ENCODE measurements around the gene ANKRD29.

Gene ANKRD29

GRCh38 chr18:23662309-23663263 lies at the start of gene ANKRD29:
Gene ANKRD29, minus strand, starts transcription at chr18:23662911. Its CDS starts 181 bp downstream, at chr18:23662730.
- H3K27ac ChIP-seq (ENCODE audit: low read depth, low read length): no peak within 1 kb of the TSS
- H3K4me3 ChIP-seq (ENCODE audit: low read depth, low read length): peak within 1 kb of the TSS; percentile 85
- H3K4me1 ChIP-seq (ENCODE audit: control insufficient read depth, insufficient read depth, low read length, unreplicated experiment): peaks cover 11% of the 10 kb centered on the region
- no peaks in the 10 kb centered on the region for H3K79me2 ChIP-seq (ENCODE audit: control insufficient read depth, insufficient read depth, low read length, unreplicated experiment)
- no peaks in the 10 kb centered on the region for H3K36me3 ChIP-seq (ENCODE audit: insufficient read depth, low read length)
- peak within 1 kb of the TSS; percentile 97 for H2AFZ ChIP-seq (ENCODE audit: low read length, unreplicated experiment)
- H3K27me3 ChIP-seq (ENCODE audit: insufficient read depth, low read length): peaks cover 10% of the 10 kb centered on the region; the same call in 1 of the 2 replicates

GRCh38 chr18:23712445-23712844 lies 49.7 kb upstream of the ANKRD29 start:
- no peaks in the 10 kb centered on the region for H3K27me3 ChIP-seq (ENCODE audit: insufficient read depth, low read length)
- no peak overlapping the region for H3K4me3 ChIP-seq (ENCODE audit: low read depth, low read length)
- no peak overlapping the region for H2AFZ ChIP-seq (ENCODE audit: low read length, unreplicated experiment)
- no peaks in the 10 kb centered on the region for H3K79me2 ChIP-seq (ENCODE audit: control insufficient read depth, insufficient read depth, low read length, unreplicated experiment)
- H3K27ac ChIP-seq (ENCODE audit: low read depth, low read length): no peak overlapping the region
- H3K4me1 ChIP-seq (ENCODE audit: control insufficient read depth, insufficient read depth, low read length, unreplicated experiment): peaks cover 22% of the 10 kb centered on the region
- no peaks in the 10 kb centered on the region for H3K36me3 ChIP-seq (ENCODE audit: insufficient read depth, low read length)

GRCh38 chr18:23711426-23711825 lies 48.7 kb upstream of the ANKRD29 start:
- Histone ChIP-seq H3K36me3 (ENCODE audit: insufficient read depth, low read length) (no peaks in the 10 kb centered on the region), H2AFZ (ENCODE audit: low read length, unreplicated experiment) (no peak overlapping the region), H3K4me3 (ENCODE audit: low read depth, low read length) (no peak overlapping the region), H3K79me2 (ENCODE audit: control insufficient read depth, insufficient read depth, low read length, unreplicated experiment) (no peaks in the 10 kb centered on the region), H3K27me3 (ENCODE audit: insufficient read depth, low read length) (no peaks in the 10 kb centered on the region), H3K27ac (ENCODE audit: low read depth, low read length) (no peak overlapping the region), H3K4me1 (ENCODE audit: control insufficient read depth, insufficient read depth, low read length, unreplicated experiment) (peaks cover 12% of the 10 kb centered on the region)

GRCh38 chr18:23710946-23711345 lies 48.2 kb upstream of the ANKRD29 start:
- H3K4me1 ChIP-seq (ENCODE audit: control insufficient read depth, insufficient read depth, low read length, unreplicated experiment): peaks cover 7% of the 10 kb centered on the region
- no peak overlapping the region for H3K4me3 ChIP-seq (ENCODE audit: low read depth, low read length)
- H3K36me3 ChIP-seq (ENCODE audit: insufficient read depth, low read length): no peaks in the 10 kb centered on the region
- no peaks in the 10 kb centered on the region for H3K27me3 ChIP-seq (ENCODE audit: insufficient read depth, low read length)
- no peaks in the 10 kb centered on the region for H3K79me2 ChIP-seq (ENCODE audit: control insufficient read depth, insufficient read depth, low read length, unreplicated experiment)
- no peak overlapping the region for H3K27ac ChIP-seq (ENCODE audit: low read depth, low read length)
- H2AFZ ChIP-seq (ENCODE audit: low read length, unreplicated experiment): no peak overlapping the region

- Histone ChIP-seq H3K79me2 (ENCODE audit: control insufficient read depth, insufficient read depth, low read length, unreplicated experiment) (no peaks in the 10 kb centered on the region), H3K27ac (ENCODE audit: low read depth, low read length) (no peak overlapping the region), H2AFZ (ENCODE audit: low read length, unreplicated experiment) (no peak overlapping the region), H3K4me1 (ENCODE audit: control insufficient read depth, insufficient read depth, low read length, unreplicated experiment) (no peaks in the 10 kb centered on the region), H3K4me3 (ENCODE audit: low read depth, low read length) (no peak overlapping the region), H3K36me3 (ENCODE audit: insufficient read depth, low read length) (no peaks in the 10 kb centered on the region), H3K27me3 (ENCODE audit: insufficient read depth, low read length) (no peaks in the 10 kb centered on the region)
Observed at GRCh38 chr18:23710068-23710527, 47.4 kb upstream of the ANKRD29 start.

- Histone ChIP-seq H2AFZ (ENCODE audit: low read length, unreplicated experiment) (no peak overlapping the region), H3K79me2 (ENCODE audit: control insufficient read depth, insufficient read depth, low read length, unreplicated experiment) (no peaks in the 10 kb centered on the region), H3K27me3 (ENCODE audit: insufficient read depth, low read length) (no peaks in the 10 kb centered on the region), H3K4me1 (ENCODE audit: control insufficient read depth, insufficient read depth, low read length, unreplicated experiment) (no peaks in the 10 kb centered on the region), H3K36me3 (ENCODE audit: insufficient read depth, low read length) (no peaks in the 10 kb centered on the region), H3K4me3 (ENCODE audit: low read depth, low read length) (no peak overlapping the region), H3K27ac (ENCODE audit: low read depth, low read length) (no peak overlapping the region)
Observed at GRCh38 chr18:23706971-23707640, 44.4 kb upstream of the ANKRD29 start.

GRCh38 chr18:23704806-23705205 lies 42.1 kb upstream of the ANKRD29 start:
- no peak overlapping the region for H2AFZ ChIP-seq (ENCODE audit: low read length, unreplicated experiment)
- no peaks in the 10 kb centered on the region for H3K27me3 ChIP-seq (ENCODE audit: insufficient read depth, low read length)
- H3K79me2 ChIP-seq (ENCODE audit: control insufficient read depth, insufficient read depth, low read length, unreplicated experiment): no peaks in the 10 kb centered on the region
- H3K27ac ChIP-seq (ENCODE audit: low read depth, low read length): no peak overlapping the region
- H3K4me1 ChIP-seq (ENCODE audit: control insufficient read depth, insufficient read depth, low read length, unreplicated experiment): no peaks in the 10 kb centered on the region
- no peaks in the 10 kb centered on the region for H3K36me3 ChIP-seq (ENCODE audit: insufficient read depth, low read length)
- H3K4me3 ChIP-seq (ENCODE audit: low read depth, low read length): no peak overlapping the region

GRCh38 chr18:23703987-23704384 lies 41.3 kb upstream of the ANKRD29 start:
- Histone ChIP-seq H3K27me3 (ENCODE audit: insufficient read depth, low read length) (no peaks in the 10 kb centered on the region), H3K4me1 (ENCODE audit: control insufficient read depth, insufficient read depth, low read length, unreplicated experiment) (no peaks in the 10 kb centered on the region), H3K27ac (ENCODE audit: low read depth, low read length) (no peak overlapping the region), H3K4me3 (ENCODE audit: low read depth, low read length) (no peak overlapping the region), H3K79me2 (ENCODE audit: control insufficient read depth, insufficient read depth, low read length, unreplicated experiment) (no peaks in the 10 kb centered on the region), H2AFZ (ENCODE audit: low read length, unreplicated experiment) (no peak overlapping the region), H3K36me3 (ENCODE audit: insufficient read depth, low read length) (no peaks in the 10 kb centered on the region)

GRCh38 chr18:23703057-23703986 lies 40.6 kb upstream of the ANKRD29 start:
- Histone ChIP-seq H3K4me1 (ENCODE audit: control insufficient read depth, insufficient read depth, low read length, unreplicated experiment) (no peaks in the 10 kb centered on the region), H3K36me3 (ENCODE audit: insufficient read depth, low read length) (no peaks in the 10 kb centered on the region), H2AFZ (ENCODE audit: low read length, unreplicated experiment) (no peak overlapping the region), H3K79me2 (ENCODE audit: control insufficient read depth, insufficient read depth, low read length, unreplicated experiment) (no peaks in the 10 kb centered on the region), H3K27me3 (ENCODE audit: insufficient read depth, low read length) (no peaks in the 10 kb centered on the region), H3K27ac (ENCODE audit: low read depth, low read length) (no peak overlapping the region), H3K4me3 (ENCODE audit: low read depth, low read length) (no peak overlapping the region)

GRCh38 chr18:23702606-23703005 lies 39.9 kb upstream of the ANKRD29 start:
- Histone ChIP-seq H3K79me2 (ENCODE audit: control insufficient read depth, insufficient read depth, low read length, unreplicated experiment) (no peaks in the 10 kb centered on the region), H3K4me3 (ENCODE audit: low read depth, low read length) (no peak overlapping the region), H2AFZ (ENCODE audit: low read length, unreplicated experiment) (no peak overlapping the region), H3K36me3 (ENCODE audit: insufficient read depth, low read length) (no peaks in the 10 kb centered on the region), H3K27me3 (ENCODE audit: insufficient read depth, low read length) (no peaks in the 10 kb centered on the region), H3K4me1 (ENCODE audit: control insufficient read depth, insufficient read depth, low read length, unreplicated experiment) (no peaks in the 10 kb centered on the region), H3K27ac (ENCODE audit: low read depth, low read length) (no peak overlapping the region)
